ENCODE measurements around the gene CACNA1G.

The CACNA1G gene

DNA sequence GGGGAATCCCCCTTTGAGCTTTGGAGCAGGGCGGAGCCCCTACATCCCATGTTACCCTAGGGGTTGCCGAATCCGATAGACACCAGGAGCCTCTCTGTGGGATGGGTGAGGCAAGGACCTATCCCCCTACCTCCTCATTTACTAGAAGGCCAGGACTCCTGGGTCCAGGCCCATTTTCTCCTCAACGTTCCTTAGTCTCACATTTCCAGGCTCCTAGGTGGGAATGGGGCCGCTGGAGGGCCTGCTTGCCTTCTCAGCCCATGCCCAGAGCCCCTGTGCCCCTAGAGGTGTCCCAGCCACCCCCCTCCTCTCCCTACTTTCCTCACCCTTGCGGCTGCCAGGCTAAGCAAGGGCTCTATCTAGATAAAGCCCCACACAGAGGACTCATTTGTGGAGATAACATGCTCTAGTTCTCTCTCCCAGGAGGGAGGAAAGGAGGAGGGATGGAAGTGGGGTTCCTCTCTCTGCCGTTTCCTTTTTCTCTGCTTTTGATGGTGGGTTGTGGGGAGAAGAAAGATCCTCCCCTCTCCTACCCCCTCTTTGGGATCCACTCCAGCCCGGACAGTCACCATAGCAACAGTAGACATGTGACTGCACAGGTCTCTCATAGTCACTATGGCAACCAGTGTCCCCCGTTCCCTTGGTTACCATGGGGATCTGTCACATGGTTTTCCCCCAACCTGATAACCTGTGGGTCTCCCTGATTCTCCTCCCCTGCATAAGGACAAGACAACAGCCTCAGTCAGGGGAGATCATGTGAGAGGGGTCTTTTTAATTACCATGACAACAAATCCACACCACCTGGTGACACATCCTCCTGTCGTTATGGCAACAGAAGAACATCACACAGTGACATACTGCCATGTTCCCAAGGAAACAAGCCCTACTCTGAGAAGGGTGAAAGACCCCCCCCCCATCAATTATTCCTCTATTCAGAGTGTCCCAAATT is 5.2 kb downstream of the CACNA1G start:
- no peak for DNase-seq (ENCODE audit: low read depth in 1 of 2, low spot score in 1 of 2)

DNA sequence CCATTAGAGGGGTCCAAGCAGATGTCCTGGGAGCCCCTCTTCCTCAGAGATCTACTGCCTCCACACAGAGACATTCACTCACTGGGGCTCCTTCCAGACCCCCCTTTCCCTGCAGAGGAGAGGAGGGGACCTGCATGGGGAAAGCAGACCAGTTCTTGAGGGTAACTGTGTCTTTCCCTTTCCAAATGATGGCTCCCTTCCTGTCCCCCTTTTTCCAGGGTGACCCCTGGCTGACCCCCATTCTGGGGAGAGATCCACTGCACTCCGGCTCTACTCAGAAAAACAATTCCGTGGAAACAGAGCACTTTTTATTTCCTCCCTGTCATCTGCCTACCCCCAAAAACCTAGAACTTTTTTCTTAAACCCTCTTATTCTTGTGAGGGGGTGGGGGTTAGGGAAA is 6.4 kb downstream of the CACNA1G start:
- no peak for DNase-seq (ENCODE audit: low read depth in 1 of 2, low spot score in 1 of 2)

DNA sequence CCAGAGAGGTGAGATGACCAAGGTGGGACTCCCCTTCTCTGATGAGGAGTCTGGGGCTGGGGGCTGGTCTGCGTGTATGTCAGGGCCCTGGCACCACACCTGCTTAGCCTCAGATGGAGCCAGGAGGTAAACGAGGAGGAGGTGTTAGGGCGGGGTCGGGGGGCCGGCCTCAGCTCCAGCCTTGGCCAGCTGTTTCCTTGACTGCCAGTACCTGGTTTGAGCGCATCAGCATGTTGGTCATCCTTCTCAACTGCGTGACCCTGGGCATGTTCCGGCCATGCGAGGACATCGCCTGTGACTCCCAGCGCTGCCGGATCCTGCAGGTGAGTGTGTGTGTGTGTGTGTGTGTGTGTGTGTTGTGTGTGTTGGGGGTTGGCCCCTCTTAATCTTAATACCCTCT is 8.1 kb downstream of the CACNA1G start:
- DNase-seq (ENCODE audit: low read depth in 1 of 2, low spot score in 1 of 2): no peak

DNA sequence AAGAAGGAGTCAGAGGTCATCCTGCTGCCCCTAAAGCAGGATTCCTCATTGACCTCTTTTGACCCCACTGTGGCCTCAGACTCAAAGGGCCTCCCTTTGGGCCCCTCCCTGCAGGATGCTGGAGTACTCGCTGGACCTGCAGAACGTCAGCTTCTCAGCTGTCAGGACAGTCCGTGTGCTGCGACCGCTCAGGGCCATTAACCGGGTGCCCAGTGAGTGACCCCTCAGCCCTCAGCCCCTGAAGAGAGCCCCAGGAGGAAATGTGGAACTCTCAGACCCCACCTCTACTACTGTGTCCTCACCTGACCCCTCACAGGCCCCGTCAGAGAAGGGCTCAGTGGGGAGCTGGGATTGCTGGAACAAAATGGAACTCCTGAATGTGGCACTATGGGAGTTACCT is 9.1 kb downstream of the CACNA1G start:
- no peak for DNase-seq (ENCODE audit: low read depth in 1 of 2, low spot score in 1 of 2)

DNA sequence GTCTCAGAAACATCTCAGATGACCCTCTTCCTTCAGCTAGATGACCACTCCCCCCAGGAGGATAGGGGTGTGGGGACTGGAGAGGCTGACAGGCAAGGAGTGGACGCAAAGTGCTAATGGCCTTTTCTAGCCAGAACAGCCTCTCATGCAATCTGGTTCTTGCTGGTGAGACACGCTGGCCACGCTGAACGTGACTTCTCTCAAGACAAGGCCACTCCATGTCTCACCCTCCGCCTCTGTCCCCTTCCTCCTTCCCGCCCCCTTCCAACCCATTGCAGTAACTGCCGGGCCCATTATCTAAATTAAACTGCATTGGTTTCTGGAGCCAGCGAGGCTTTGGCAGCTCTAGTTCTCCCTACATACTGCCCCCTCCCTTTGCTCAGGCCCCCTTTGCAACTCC is 9.5 kb downstream of the CACNA1G start:
- no peak for DNase-seq (ENCODE audit: low read depth in 1 of 2, low spot score in 1 of 2)

DNA sequence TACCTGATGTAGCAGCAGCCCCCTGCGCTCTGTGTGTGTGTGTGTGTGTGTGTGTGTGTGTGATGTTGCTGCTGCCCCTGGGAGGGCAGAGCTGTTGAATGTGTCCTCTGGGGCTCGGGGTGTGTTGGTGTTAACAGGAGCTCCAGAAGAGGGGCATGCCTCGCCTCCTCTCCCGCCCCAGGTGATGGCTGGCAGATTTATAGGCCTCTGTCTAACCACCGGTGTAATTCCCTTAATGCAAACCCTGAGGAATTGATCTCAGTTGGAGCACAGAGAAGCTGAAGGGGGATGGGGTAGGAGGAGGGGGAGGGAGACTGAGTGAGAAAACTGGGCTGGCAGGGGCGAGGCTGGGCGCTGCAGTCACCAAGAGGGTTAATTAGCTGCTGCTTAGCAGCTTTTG is 10.0 kb downstream of the CACNA1G start:
- DNase-seq (ENCODE audit: low read depth in 1 of 2, low spot score in 1 of 2): no peak

DNA sequence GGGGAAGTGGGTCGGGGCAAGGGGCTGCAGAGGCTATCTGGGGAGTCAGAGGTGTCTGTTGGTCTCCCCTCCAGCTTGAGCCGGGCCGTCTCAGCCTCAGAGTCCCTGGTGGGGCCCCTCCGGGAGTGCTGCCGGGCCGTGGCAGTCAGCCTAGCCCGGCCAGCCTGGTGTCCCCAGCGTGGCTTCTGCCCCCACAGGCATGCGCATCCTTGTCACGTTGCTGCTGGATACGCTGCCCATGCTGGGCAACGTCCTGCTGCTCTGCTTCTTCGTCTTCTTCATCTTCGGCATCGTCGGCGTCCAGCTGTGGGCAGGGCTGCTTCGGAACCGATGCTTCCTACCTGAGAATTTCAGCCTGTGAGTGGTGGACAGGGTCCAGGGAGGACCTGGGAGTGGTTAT is 11.2 kb downstream of the CACNA1G start:
- no peak for DNase-seq (ENCODE audit: low read depth in 1 of 2, low spot score in 1 of 2)

DNA sequence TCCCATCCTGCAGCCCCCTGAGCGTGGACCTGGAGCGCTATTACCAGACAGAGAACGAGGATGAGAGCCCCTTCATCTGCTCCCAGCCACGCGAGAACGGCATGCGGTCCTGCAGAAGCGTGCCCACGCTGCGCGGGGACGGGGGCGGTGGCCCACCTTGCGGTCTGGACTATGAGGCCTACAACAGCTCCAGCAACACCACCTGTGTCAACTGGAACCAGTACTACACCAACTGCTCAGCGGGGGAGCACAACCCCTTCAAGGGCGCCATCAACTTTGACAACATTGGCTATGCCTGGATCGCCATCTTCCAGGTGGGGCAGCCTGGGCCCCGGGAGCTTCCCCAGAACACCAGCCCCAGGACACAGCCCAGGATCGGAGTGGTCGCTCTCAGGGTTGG is 12.0 kb downstream of the CACNA1G start:
- no peak for DNase-seq (ENCODE audit: low read depth in 1 of 2, low spot score in 1 of 2)

DNA sequence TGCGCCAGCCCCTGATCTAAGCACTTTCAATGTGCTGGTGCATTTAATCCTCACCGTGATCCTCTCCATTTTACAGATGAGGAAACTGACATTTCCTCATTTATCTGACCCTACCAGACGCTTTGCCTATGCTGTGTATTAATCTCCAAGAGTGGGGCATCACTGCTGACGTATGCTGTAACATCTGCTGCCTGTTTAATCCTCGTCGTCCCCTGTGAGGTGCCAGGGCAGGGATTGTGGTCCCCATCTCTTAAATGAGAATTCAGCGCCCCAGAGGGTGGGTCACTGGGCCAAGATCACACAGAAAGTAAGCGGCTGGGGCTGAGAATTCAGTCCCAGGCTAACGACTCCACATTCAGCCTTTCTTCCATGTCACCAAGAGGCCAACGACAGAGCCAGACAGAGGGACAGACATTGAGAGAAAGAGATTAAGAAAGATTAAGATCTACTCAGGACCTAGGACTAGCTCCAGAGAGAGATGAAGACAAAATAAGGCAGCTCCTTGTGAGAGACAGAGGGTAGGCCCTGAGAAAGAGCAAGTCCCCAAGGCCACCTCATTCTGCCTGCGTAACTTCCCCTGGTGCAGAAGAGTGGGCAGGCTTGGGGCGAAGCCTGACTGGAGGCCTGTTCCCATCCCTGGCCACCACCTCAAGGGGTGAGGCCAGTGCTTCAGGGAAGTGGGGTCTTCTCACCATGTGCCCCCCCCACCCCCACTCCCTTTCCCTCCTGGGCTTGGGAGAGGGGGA is 13.5 kb downstream of the CACNA1G start:
- DNase-seq (ENCODE audit: low read depth in 1 of 2, low spot score in 1 of 2): no peak

DNA sequence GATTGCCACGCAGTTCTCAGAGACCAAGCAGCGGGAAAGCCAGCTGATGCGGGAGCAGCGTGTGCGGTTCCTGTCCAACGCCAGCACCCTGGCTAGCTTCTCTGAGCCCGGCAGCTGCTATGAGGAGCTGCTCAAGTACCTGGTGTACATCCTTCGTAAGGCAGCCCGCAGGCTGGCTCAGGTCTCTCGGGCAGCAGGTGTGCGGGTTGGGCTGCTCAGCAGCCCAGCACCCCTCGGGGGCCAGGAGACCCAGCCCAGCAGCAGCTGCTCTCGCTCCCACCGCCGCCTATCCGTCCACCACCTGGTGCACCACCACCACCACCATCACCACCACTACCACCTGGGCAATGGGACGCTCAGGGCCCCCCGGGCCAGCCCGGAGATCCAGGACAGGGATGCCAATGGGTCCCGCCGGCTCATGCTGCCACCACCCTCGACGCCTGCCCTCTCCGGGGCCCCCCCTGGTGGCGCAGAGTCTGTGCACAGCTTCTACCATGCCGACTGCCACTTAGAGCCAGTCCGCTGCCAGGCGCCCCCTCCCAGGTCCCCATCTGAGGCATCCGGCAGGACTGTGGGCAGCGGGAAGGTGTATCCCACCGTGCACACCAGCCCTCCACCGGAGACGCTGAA is 15.2 kb downstream of the CACNA1G start:
- no peak for DNase-seq (ENCODE audit: low read depth in 1 of 2, low spot score in 1 of 2)

DNA sequence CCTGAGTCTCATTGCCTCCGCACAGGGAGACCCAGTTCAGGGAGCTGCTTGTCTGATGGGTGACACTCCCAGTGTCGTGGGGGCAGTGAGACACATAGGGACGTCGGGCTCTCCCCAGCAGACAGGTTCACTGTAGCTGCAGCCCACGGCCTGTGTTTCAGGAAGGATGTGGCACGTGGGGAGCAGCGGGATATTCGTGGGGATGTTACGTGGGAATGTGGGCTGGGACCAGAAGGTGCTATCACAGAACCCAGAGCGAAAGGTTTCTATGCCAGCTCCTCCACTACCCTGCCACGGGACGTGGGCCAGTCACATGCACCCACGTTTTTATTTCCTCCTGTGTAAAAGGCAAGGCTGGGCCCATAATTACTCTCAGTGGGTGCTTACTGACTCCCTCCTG is 16.3 kb downstream of the CACNA1G start:
- no peak for DNase-seq (ENCODE audit: low read depth in 1 of 2, low spot score in 1 of 2)

DNA sequence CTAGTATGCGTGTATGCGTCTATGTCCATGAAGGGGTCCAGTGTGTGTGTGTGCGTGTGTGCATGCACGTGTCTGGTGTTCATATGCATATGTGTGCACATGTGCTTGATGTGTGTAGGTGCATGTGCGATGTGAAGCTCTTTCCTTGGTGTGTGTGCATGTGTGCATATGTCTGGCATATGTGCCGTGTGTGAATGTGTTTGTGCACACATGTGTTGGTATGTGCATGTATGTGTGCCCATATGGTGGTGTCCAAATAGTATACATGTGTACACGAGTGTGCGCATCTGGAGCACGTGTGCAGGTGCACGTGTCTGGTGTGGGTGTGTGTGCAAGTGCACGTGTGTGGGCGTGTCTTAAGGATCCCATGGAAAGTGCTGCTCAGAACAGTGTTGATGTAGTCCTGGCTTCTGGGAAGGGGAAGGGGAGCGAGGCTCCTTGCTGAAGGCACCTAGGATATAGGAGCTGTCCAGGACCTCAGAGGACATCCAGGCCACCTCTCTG is 17.0 kb downstream of the CACNA1G start:
- DNase-seq (ENCODE audit: low read depth in 1 of 2, low spot score in 1 of 2): no peak

DNA sequence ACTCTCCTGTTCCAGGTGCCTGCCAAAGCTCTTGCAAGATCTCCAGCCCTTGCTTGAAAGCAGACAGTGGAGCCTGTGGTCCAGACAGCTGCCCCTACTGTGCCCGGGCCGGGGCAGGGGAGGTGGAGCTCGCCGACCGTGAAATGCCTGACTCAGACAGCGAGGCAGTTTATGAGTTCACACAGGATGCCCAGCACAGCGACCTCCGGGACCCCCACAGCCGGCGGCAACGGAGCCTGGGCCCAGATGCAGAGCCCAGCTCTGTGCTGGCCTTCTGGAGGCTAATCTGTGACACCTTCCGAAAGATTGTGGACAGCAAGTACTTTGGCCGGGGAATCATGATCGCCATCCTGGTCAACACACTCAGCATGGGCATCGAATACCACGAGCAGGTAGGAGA is 17.7 kb downstream of the CACNA1G start:
- DNase-seq (ENCODE audit: low read depth in 1 of 2, low spot score in 1 of 2): no peak

DNA sequence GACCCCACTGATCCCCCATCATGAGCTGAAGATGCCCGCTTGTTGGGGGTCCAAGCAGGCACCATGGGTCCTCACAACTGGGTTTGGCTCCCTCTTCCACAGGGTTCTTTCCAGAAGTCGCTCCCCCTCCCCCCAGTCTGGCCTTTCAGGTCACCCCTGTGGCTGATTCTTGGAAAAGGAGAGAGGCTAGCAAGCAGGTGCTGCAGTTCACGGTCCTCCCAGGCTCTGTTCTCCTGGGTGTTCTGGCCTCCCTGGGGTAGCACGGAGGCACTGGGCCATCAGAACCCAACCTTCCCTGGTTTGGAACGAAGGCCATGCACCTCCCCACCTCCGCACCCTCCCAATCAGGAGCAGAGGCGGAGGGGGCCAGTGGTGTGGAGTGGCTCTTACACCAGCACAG is 18.9 kb downstream of the CACNA1G start:
- DNase-seq (ENCODE audit: low read depth in 1 of 2, low spot score in 1 of 2): no peak

DNA sequence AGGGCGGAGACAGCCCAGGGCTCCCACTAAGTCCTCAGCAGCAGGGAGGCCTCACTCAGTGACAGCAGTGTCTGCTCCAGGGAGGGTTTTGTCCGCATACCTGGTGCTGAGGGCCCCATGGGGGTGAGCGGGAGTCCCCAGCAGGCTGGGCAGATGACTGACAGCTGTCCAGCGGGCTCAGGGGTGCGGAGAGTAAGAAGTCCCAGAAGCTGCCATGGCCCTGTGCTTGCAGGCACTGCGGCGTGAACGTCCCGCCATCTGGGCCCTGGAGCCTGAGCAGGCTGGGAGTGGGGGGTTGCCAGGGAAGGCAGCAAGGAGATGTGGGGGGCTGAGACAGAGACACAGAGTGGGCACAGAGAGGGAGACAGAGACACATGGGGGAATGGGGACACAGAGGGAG is 20.1 kb downstream of the CACNA1G start:
- no peak for DNase-seq (ENCODE audit: low read depth in 1 of 2, low spot score in 1 of 2)

DNA sequence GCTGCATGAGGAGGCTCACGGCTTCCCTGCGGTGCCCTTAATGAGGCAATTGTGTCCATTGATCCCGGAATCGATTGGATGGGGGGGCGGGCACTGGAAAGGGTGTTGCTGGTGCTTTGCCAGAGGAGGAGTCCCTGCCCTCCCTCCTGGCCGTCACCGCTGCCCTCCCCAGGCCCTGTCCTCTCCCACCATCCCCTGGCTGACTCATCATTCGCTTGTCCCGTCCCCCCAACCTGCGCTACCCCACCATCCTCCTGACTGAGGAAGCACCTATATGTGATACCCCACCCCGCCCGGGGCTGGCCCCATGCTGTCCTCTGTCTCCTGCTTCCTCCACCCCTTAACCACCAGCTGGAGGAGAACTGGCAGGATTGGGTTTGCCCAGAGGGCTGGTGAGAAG is 20.8 kb downstream of the CACNA1G start:
- DNase-seq (ENCODE audit: low read depth in 1 of 2, low spot score in 1 of 2): no peak

DNA sequence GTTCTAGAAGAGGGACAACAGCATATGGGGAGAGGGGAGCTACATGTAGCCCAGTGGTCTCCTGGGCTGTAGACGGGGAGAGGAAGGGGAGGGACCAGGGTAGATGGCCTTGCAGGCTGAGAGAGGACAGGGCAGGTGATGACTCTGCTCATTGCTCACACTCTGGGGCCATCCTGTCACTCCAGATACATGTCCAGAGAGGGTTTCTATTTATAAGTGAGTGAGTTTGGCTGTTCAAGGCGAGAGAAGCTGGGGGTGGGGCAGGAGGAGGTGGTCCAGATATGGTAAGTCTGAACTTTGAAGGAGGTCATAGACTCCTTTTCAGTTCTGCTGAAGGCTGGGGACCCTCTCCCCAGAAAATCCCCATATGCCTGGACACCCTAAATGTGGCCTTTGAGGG is 22.2 kb downstream of the CACNA1G start:
- DNase-seq (ENCODE audit: low read depth in 1 of 2, low spot score in 1 of 2): no peak

DNA sequence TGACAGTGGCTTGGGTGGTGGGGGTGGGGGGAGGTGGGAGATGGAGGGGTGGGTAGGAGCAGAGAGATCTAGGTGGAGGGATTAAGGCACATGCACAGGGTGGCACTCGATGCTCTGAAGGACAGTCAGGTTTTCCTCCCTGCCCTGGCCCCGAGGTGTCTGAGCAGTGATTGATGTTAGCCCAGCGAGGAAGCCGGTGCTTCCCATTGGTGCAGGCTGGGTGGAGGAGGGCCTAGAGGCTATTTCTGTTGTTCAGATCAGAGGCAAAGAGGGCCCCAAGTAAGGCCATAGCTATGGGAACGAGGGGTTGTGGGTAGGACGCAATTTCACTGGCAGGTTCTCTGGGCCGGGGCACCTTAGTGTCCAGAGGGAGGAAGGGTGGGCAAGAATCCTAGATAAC is 23.1 kb downstream of the CACNA1G start:
- DNase-seq (ENCODE audit: low read depth in 1 of 2, low spot score in 1 of 2): no peak

DNA sequence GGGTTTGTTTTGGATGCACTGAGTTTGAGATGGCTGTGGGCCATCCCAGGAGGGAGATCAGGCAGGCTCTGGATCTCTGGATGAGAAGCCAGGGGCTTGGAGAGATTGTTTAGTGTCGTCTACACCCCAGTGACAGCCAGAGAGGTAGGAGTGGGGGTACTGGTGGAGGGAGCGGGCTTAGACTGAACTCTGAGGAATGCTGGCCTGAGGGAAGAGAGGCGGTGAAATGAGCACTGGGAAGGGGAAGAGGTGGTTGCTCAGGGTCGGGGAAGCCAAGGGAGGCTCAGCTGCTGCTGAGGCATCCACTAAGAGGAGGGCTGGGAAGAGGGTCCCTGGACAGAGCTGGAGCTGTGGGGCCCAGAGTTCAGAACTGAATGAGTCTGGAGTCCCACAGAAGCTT is 23.6 kb downstream of the CACNA1G start:
- no peak for DNase-seq (ENCODE audit: low read depth in 1 of 2, low spot score in 1 of 2)

DNA sequence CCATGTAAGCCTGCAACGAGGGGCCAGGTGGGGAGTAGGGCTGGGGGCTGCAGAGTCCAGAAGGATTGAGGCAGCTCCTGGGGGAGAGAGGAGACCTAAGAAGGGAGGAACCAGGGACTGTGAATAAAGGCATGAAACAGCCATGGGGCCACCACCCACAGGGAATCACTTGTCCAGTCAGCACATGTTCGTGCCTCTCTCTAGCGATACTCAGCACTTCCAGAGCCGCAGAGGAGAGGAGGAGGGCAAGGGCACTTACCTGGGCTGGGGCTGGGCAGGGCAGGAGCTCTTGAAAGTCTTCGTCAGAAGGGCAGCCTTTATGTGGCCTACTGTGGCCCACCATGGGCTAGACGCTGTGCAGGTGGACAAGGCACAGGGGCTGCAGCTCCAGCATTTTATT is 24.2 kb downstream of the CACNA1G start:
- no peak for DNase-seq (ENCODE audit: low read depth in 1 of 2, low spot score in 1 of 2)

DNA sequence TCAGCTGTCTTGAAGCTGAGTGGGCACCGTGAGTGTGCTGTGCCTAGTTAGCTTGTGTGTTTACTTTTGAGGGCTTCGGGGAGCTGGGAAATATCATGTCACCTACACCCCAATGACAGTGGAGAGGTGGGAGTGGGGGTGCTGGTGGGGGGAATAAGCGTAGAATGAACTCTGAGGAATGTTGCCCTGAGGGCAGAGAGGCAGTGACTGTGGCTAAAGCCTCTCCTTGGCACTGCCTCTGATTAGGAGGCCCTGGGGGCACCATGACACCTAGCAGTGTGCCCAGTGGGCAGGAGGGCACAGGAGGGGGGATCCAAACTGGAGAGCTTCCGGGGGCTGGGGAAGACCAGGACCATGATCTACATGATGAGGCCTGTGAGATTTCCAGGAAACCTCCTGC is 24.8 kb downstream of the CACNA1G start:
- no peak for DNase-seq (ENCODE audit: low read depth in 1 of 2, low spot score in 1 of 2)

DNA sequence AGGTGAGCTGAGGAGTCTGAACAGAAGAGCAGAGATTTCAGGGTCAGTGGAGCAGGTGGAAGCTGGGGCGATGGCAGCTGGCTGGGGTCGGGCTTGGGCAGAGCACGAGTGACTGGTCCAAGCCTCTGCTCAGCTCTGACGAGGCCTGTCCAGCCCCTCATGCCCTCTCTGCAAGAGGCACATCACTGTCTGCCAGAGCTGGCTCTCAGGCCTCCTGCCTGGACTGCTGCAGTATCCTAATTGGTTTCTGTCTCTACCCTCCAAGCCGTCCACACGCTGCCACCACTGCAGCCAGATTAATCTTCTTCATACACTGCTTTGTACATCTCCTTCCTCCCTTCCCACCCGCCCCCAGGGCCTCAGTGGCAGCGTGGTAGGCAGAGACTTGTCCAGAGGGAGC is 25.4 kb downstream of the CACNA1G start:
- DNase-seq (ENCODE audit: low read depth in 1 of 2, low spot score in 1 of 2): no peak
